HFF-Myc (cell line): ENCODE data around the gene GSG1L.

Experiments used
- DNase-seq: peaks from one replicate; pipeline ENCODE4 v3.0.0-alpha.2; 2011; ENCODE audit warnings: low read depth; ENCODE audit errors: extremely low read depth
- H3K4me3 ChIP-seq: replicated peaks from 2 replicates; pipeline ENCODE4 v1.5.1; 2011; ENCODE audit warnings: low read depth, mild to moderate bottlenecking, control low read depth, low read length
- CTCF ChIP-seq: IDR thresholded peaks from 2 replicates; pipeline ENCODE4 v1.5.1; 2012; ENCODE audit warnings: mild to moderate bottlenecking, low read depth, low read length, control low read depth; ENCODE audit errors: missing control alignments

Gene GSG1L

DNA sequence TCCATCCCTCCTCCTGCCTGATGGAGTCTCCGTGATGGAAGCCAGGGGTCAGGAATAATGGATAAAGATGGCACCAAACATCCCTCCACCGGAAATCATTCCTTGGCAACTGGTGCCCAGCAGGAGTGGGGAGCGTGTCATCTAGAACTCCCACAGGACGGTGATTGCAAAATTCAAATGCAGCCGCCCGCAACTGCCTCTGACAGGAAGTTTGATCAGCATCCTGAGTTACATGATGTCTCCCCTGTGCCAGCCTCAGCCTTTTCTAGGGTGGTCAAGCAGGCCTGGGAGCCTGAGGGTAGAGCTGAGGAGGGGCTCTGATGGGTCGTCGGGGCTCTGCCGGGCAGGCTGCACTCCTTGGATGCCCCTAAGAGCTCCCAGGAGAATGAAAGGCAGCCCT is 52.8 kb downstream of the GSG1L start:
- no peak for TF ChIP-seq CTCF
- no peak overlapping the region for H3K4me3 ChIP-seq
- DNase-seq: no peak

DNA sequence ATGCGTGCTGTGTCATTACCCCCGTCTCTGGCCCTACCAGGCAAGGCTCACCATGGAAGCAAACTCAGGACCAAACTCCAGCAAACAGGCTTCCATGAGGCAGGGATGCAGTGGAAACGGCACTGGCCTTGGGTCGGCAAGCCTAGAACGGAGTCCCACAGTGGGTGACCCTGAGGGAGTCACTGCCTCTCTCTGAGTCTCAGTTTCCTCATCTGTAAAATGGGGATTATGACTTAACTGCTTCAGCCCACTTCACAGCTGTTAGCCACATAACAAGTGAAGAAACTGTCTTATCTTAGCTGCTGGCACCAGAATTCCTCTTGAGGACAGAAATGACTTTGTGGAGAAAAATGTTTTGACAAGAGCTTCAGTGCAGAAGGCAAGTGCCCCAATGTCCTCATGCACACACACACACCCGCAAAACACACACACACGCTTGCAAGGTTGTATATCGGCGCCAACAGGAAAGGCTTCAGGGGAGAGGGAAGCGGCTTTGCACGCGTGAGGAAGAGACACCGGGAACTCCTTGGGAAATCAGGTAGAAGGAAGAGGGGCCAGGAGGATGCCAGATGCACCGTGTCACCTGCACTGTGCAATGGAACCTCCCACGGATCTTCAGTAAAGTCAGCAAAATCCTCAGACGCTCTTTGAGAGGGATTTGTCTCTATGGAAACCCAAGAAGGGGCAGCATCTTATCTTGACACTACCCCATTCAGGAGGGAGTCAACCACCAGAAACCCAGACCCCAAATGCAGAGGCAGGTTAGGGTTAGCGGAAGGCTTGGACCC is 53.7 kb downstream of the GSG1L start:
- no peak overlapping the region for H3K4me3 ChIP-seq
- no peak for TF ChIP-seq CTCF
- DNase-seq: no peak

DNA sequence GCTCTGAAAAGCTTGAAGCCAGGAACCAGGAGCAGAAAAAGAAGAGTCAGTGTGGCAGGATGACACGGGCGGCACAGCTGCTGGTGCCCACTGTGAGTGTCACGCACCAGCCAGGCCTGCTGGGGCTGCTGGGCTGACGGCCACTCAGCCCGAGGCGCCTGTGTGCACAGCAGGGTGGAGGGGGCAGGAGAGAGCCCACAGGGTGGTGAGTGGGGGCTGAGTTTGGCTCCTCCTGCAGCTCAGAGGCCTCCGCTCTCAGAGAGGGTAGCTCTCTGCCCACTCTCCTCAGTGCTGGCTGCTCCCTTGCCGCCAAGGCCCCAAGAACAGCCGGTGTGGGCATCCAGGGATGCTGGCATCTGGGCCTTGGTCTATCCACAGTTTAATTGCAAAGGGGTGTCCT is 59.6 kb downstream of the GSG1L start:
- no peak for TF ChIP-seq CTCF
- H3K4me3 ChIP-seq: no peak overlapping the region
- DNase-seq: no peak

GRCh38 chr16:28003021-28003865 is 60.3 kb downstream of the GSG1L start:
- no peak overlapping the region for H3K4me3 ChIP-seq
- no peak for TF ChIP-seq CTCF
- no peak for DNase-seq

DNA sequence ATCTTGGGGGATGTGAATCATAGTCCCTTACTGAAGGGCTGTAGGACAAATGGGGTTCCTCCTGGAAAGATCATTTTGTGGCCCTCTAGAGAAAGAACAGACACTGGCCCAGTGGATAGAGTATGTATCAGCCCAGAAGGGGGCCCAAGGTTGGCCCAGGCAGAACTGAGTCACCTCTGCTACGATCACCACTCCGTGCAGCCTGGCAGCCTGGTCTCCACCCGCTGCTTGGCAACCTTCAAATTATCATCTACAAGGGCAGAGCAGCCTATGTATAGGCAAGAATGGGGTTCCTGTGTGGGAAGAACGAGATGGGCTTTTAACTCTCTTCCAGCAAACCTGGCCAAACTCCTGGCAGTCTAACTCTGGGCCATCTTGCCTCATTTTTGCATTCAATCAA is 61.9 kb downstream of the GSG1L start:
- no peak overlapping the region for H3K4me3 ChIP-seq
- no peak for TF ChIP-seq CTCF
- DNase-seq: no peak

DNA sequence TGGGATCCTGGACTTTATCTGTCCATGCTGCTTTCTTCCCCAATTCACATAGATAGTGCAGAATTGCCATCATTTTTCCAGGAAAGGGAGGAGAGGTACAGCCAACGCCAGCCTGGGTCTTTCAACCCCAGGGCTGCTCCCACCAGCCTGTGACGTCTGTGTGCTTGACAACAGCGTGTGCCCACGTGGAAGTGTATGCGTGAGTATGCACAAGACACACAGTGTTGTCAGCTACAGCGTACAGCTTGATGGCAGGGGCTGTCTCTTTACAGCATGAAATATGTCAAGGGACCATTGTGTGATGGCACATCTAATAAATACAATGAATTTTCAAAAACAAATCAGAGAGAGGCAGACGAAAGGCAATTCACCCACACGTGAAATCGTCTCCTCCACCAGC is 62.3 kb downstream of the GSG1L start:
- no peak overlapping the region for H3K4me3 ChIP-seq
- no peak for TF ChIP-seq CTCF
- DNase-seq: no peak
